UCSD-AML1 (cell line): ENCODE measurements around the gene MFN2.

Source experiments
- DNase-seq: peaks from one replicate; lab custom pipeline; 2025; ENCODE audit not compliant: unreplicated experiment; lab: John Stamatoyannopoulos, UW

MFN2 gene

DNA sequence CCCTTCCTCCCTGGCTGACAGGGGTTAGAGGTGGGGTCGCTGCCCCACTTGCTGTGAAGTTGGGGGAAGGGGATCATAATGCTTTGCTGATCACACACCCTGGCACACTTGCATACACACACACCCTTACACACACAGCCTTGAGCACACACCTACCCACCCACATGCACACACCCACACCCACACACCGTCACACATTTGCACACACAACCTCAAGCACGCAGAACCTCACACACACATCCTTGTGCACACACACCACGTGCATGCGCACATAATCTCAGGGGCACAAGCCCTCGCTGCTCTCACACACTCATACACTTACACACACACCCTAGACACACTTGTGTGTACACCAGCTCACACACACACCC is 66.5 kb downstream of the MFN2 start:
- DNase-seq = no peak

- DNase-seq = no peak
Measured at GRCh38 chr1:12047120-12047876, 67.1 kb downstream of the MFN2 start.

GRCh38 chr1:12048372-12048771 is 68.1 kb downstream of the MFN2 start:
- no peak for DNase-seq

- no peak for DNase-seq
Measured at GRCh38 chr1:12049616-12050015, 69.4 kb downstream of the MFN2 start.

DNA sequence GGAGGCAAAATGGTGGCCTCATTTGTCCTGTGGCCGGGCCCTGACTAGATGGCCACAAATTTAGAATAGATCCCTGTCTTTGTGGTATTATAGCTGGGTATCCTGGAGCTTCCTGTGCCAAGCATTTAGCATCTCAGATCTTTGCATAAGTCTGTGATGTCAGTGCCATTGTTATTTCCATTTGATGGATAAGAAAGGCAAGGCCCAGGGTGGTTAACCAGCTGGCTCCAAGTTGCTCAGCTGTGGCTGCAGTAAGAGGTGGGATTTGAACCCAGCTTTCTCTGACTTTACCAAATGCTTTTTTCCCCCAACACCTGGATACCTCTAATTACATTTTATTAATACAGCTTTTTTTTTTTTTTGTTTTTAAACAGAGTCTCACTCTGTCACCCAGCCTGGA is 71.1 kb downstream of the MFN2 start:
- DNase-seq = no peak

GRCh38 chr1:12052008-12052573 is 71.8 kb downstream of the MFN2 start:
- DNase-seq = no peak

GRCh38 chr1:12052997-12053686 is 72.9 kb downstream of the MFN2 start:
- DNase-seq = no peak

DNA sequence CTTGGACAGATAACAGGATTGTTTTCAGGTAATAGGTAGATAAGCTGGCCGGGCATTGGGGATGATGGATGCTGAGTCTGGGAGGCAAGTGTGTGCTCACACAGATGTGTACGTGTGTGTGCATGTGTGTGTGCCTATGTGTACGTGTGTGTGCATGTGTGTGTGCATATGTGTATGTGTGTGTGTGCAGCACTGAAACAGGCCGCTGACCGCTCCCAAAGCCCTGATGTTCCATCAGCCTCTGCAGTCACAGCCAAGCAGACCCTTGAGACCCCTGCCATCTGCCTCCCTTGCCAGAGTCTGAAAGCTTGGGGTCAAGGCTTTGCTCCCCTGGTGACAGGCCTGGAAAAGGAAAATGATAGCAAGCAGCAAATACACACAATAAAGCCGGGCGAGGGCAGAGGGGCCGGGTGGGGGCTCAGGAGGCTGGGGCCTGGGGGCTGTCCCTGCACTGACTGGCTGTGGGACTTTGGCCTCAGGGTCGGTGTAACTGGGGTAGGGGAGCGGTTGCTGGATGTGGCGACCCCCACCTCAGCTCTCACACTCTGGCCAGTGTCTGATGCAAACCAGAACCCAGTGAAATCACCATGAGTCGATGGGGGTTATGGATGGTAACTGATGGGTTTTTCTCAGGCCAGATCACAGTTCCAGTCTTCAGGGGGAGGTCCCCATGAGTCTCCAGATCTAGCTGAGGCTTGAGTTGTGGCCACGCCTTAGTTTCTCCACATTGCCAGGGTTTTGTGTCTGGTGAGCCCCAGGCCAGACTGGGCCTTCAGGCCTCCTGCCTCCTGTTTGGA is 73.7 kb downstream of the MFN2 start:
- no peak for DNase-seq

- no peak for DNase-seq
Measured at GRCh38 chr1:12055259-12055658, 75.0 kb downstream of the MFN2 start.

GRCh38 chr1:12056331-12056841 is 76.1 kb downstream of the MFN2 start:
- DNase-seq = no peak

- DNase-seq = no peak
Measured at GRCh38 chr1:12057382-12057781, 77.1 kb downstream of the MFN2 start.

DNA sequence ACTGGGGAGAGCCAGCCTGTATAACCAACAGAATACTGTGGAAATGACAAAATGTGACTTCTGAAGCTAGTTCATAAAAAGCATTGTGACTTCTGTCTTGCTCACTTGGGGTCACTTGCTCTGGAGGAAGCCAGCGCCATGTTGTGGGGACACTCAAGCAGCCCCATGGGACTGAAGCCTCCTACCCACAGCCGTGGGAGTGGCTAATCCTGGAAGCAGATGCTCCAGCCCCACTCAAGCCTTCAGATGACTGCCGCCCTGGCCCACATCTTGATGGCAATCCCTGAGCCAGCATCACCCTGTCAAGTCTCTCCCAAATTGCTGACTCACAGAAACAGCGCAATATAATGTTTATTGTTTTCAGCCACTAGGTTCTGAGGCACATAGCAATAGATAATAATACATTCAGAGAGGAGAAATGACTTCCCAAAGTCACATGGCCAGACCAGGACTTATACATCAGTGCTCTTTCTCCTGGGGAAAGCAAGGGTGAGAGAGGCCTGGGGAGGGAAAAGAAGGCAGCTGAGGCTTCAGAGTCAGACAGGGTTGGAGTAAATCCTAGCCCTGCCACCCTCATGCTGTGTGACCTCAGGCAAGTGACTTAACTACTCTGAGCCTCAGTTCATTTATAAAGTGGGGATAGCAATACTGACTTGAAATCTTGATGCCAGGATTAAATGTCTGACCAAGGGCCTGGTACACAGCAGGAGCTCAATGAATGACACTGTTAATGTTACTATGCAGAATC is 77.9 kb downstream of the MFN2 start:
- DNase-seq = no peak

DNA sequence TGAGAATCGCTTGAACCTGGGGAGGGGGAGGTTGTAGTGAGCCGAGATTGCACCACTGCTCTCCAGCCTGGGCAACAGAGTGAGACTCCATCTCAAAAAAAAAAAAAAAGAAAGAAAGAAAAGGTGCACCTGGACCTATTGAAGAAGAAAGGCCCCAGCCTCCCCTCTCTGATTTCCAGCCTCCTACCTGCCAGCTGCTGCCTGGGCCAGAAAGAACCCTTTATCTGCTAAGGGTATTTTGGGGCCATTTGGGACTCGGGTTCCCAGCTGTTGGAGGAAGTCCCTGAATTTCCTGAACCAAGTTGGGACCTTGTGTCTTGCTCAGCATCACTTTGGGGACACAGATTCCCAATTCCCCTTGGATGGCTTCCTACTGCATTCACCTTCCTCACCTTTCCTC is 79.0 kb downstream of the MFN2 start:
- DNase-seq = no peak

DNA sequence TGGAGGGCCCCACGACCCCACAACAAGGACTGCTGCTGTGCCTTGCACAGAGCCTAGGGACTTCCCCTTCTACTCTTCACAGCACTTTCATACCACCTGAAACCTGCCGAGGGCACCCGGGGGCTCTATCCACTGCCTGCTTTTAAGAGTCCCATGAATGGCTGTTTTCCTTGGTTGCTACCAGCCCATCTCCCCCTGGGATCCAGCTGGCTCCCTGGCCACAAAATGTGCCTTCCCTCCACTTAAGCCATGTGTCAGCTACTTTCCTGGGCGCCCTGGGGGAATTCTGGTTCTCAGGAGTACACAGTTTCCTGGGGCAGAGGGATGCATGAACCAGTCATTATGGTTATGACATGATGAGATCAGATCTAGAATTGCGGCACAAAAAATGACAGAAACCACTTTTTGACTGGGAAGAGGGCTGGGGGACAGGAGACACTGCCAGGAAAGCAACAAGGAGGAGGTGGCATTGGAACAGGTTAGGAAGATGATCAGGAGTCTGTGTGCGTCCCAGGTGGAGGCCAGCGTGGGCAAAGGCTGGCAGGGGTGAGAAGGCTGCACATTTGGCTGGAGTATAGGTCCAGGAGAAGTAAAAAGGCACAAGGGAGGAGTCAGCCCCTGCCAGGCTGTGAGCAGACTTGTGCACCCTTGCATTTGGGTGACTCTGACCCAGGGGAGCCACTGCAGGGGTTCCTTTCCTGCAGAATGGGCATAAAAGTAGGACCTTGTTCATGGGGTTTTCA is 79.6 kb downstream of the MFN2 start:
- DNase-seq = no peak

DNA sequence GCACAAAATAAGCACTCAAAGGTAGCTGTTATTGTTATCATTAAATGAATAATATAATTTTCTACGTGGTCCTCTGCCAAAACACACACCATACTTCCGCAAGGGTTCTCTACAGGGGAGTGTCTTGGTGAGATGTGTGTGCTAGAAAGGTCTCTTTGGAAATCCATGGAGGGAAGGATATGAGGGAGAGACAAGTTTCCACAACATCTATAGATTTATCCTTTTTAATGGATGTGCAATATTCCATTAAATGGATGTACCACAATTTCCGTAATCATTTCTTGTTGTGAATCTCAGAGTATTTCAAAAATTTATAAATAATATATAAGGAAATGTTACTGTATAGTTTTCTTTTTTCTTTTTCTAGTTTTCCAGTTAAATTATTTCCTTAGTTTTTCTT is 80.3 kb downstream of the MFN2 start:
- no peak for DNase-seq
